ENCODE results near the gene GATA1.
A peak's percentile ranks its signal among the peaks of the same experiment; 100 is the strongest.

Gene GATA1

GRCh38 chrX:48785540-48786214, 713 bp upstream of the GATA1 start:
- no peak for DNase-seq

DNA sequence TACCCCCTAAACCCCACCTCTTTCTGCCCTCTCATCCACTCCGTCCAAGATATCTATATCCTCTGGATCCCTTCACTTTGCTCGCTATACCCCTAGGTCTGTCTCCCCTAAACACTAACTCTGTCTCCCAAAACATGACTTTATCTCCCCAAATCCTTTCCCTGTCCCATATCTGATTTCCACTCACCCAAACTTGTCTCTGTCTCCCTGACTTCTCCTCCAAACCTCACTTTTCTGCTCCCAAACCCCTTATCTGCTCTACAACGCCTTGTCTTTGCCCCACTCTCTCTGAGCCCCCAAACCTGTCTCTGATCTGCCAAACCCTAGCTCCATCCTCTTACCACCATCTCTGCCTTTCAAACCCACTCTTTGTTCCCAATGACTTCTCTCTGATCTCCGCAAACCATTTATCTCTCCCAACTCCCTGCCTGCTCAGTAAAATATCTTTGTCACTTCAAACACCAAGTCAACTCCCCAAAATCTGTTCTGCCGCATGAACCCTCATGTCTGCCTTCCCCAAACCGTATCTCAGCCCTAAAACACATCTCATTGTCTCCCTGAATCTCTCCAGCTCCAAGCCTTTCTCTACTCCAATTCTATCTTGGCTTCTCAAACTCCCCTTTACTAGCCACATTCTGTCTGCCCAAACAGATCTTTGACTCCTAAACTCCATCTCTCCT, 575 bp downstream of the GATA1 start:
- no peak for DNase-seq

GRCh38 chrX:48787505-48788443, 1.4 kb downstream of the GATA1 start:
- DNase-seq = no peak

GRCh38 chrX:48789366-48790220, 3.2 kb downstream of the GATA1 start:
- no peak for DNase-seq

- no peak for DNase-seq
Observed at GRCh38 chrX:48790477-48790876, 4.1 kb downstream of the GATA1 start.

GRCh38 chrX:48791063-48791820, 4.9 kb downstream of the GATA1 start:
- DNase-seq = no peak

- no peak for DNase-seq
Observed at GRCh38 chrX:48792219-48792618, 5.8 kb downstream of the GATA1 start.

DNA sequence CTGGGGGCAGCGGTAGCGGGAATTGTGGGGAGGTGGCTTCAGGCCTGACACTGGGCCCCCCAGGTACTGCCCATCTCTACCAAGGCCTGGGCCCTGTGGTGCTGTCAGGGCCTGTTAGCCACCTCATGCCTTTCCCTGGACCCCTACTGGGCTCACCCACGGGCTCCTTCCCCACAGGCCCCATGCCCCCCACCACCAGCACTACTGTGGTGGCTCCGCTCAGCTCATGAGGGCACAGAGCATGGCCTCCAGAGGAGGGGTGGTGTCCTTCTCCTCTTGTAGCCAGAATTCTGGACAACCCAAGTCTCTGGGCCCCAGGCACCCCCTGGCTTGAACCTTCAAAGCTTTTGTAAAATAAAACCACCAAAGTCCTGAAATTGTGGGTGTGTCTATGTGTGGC, 7.5 kb downstream of the GATA1 start:
- no peak for DNase-seq

GRCh38 chrX:48794340-48794910, 8.0 kb downstream of the GATA1 start:
- DNase-seq = no peak

DNA sequence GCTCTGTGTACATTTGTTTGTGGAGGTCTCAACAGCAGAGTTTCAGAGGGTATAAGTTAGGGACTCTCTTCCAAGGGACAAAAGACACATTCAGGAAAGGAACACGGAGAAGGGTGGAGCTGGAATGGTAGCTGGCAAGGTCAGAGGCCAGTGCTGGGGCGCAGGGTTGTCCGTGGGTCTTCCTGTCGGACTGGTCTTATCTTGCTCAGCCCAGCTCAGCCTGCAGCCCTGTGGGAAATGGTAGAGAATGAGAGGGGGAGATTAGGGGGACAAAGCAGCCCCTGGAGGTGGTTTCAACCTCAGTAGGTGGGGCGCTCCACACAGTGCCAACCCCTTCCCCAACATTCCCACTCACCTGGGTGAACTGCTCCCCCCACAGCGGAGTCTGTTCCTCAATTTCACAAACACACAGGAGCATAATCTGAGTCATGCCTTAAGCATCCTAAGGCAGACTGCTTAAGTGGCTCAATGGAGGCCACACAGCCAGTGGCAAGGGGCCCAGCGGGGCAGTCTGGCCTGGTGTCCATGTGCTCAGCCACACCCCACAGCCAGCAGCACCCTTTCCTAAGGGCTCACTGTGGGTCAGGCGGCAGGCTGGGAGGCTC, 8.6 kb downstream of the GATA1 start:
- DNase-seq = no peak

DNA sequence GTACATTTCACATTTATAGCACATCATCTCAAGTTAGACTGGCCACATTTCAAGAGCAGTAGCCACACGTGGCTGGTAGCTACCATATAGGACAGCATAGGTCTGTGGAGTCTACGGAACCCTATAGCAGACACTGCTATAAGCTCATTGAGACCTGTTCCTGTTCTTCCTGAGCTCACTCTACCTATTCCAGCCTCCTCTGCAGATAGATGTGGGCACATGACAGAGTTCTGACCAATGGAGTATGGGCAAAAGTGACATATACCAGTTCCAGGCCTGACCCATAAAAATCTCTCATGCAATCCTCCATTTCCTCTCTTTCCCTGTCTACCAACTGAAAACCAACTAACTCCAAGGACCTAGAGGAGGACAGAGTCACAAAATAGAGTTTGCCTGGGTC, 11.9 kb downstream of the GATA1 start:
- DNase-seq = no peak

DNA sequence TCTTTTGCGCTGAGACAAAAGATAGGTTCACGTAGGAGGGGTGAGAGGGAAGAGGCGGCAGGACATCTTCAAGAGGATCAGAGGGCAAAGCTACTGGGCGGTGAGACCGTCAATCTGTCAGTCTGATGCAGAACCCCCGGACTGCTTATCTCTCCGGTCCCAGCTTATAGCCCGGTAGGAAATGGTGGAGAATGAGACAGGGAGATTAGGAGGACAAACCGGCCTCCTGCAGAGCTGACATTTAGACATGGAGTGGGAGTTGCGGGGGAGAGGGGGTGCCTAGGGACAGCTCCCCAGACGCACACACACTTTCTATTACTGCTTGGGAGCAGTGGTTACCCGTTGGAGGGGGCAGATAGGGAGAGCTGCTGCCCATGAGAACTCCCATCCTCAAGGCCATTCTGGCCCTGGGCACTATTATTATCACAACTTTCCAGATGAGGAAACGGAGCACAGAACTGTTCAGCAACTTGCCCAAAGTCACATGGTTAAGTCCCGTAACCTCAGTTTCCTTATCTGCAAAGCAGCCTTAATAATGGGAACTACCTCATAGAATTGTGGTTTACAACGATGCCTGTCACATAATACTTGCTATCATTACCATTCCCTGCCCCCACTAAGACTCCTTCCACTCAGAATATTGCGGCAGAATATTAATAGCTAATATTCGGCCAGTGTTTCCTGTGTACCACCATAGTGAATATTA, 14.3 kb downstream of the GATA1 start:
- no peak for DNase-seq

GRCh38 chrX:48801280-48802088, 15.1 kb downstream of the GATA1 start, which contains the start of gene HDAC6:
Gene HDAC6, plus strand, starts transcription at chrX:48802067. Its CDS starts 626 bp downstream, at chrX:48802693.
- DNase-seq = peak; percentile 95

DNA sequence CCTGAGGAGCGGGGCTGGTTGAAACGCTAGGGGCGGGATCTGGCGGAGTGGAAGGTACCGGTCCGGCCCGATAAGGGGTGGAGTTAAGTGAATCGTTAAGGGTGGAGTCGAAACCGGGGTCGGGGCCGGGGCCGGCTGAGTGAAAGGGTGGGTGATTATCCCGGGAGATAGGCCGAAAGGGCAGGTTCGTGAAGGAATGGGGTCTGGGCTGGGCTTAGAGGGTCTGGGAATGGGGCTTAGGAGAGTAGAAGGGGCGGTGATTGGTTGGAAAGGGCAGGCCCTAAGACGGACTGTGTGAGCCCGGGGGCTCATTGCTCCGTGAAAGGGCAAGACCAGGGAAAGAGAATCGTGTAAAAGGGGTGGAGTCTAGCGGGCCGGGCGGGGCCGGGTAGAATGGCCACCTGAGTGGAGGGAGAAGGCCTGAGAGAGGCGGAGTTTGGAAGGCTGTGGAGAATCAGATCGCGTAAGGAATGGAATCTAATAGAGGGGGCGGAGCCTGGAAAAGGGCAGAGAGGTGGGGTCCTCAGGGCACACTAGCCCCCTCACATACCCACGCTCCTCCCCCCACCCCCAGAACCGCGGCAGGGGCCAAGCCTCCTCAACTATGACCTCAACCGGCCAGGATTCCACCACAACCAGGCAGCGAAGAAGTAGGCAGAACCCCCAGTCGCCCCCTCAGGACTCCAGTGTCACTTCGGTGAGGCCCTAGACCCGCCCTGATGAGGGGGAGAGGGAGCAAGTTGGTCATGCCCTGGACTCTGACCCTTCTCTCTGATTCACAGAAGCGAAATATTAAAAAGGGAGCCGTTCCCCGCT, 15.9 kb downstream of the GATA1 start:
- peak; percentile 54 for DNase-seq

GRCh38 chrX:48802905-48803200, 16.5 kb downstream of the GATA1 start:
- DNase-seq = no peak

GRCh38 chrX:48806081-48806480, 19.7 kb downstream of the GATA1 start:
- no peak for DNase-seq

GRCh38 chrX:48813644-48814043, 27.3 kb downstream of the GATA1 start:
- no peak for DNase-seq

GRCh38 chrX:48814722-48815121, 28.3 kb downstream of the GATA1 start:
- no peak for DNase-seq

DNA sequence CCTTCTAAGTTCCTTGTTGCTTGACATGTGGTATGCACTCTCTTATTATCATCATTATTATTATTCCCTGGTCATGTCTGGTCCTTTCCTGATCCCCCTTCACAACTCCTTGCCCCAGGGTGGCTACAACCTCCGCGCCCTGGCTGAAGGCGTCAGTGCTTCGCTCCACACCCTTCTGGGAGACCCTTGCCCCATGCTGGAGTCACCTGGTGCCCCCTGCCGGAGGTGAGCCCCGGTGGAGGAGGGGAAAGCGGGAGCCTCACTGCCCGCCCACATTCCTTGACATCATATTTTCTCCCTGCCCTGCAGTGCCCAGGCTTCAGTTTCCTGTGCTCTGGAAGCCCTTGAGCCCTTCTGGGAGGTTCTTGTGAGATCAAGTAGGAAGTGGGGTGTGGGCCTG, 28.9 kb downstream of the GATA1 start:
- no peak for DNase-seq
